IMR-90 (cell line): ENCODE results near the gene FCHSD2. TPM values are rescaled to one million over a fixed set of nuclear protein-coding genes. Genes with fewer than 3 reads are reported as not detected.
A peak's percentile ranks its signal among the peaks of the same experiment; 100 is the strongest.

Experiments
- ATAC-seq: fragments of 200-7000 bp; cut with Tn5 transposase; 2 replicates; pipeline ENCODE4 v1.9.1; 2020; ENCODE audit warnings: low read depth, mild to moderate bottlenecking, moderate library complexity
- BruUV-seq: library from RNA; stranded (reverse); fragments of 400-500 nt; replicated peaks from 2 replicates; lab custom pipeline; 2021; lab: Mats Ljungman, UMichigan
- CTCF ChIA-PET: fragments of 300-600 bp; formaldehyde crosslinking; extraction: SDS; loops from one replicate; lab custom pipeline; 2021; ENCODE audit warnings: antibody characterized with exemption; lab: Yijun Ruan, JAX
- POLR2A ChIA-PET: fragments of 300-600 bp; sonication (Branson Sonifier 250); formaldehyde crosslinking; loops from one replicate; lab custom pipeline; 2022; ENCODE audit warnings: antibody characterized with exemption; ENCODE audit not compliant: unreplicated experiment; lab: Charles Lee
- DNase-seq: peaks from one replicate; pipeline ENCODE4 v3.0.0; 2013
- H2AFZ ChIP-seq: replicated peaks from 2 replicates; pipeline ENCODE3; 2013; ENCODE audit warnings: low read length, mild to moderate bottlenecking; ENCODE audit not compliant: poor library complexity
- H2AK5ac ChIP-seq: 2 replicates; pipeline ENCODE4 v1.6.1; 2013; ENCODE audit warnings: low read depth, low read length, inconsistent platforms
- H2AK9ac ChIP-seq: replicated peaks from 2 replicates; pipeline ENCODE3; 2013; ENCODE audit warnings: mild to moderate bottlenecking, low read depth, low read length, moderate library complexity; ENCODE audit not compliant: poor library complexity
- H2BK120ac ChIP-seq: 2 replicates; pipeline ENCODE4 v1.6.1; 2013; ENCODE audit warnings: low read depth, low read length, inconsistent platforms
- H2BK15ac ChIP-seq: 3 replicates; pipeline ENCODE4 v1.6.1; 2013; ENCODE audit warnings: low read depth, low read length, inconsistent platforms
- H2BK20ac ChIP-seq: 2 replicates; pipeline ENCODE4 v1.6.1; 2013; ENCODE audit warnings: low read depth, mild to moderate bottlenecking, inconsistent platforms, low read length, moderate library complexity
- H2BK5ac ChIP-seq: 2 replicates; pipeline ENCODE4 v1.6.1; 2013; ENCODE audit warnings: mild to moderate bottlenecking, low read depth, low read length, inconsistent platforms; ENCODE audit not compliant: poor library complexity, severe bottlenecking
- H3K14ac ChIP-seq: replicated peaks from 2 replicates; pipeline ENCODE4 v1.6.1; 2013; ENCODE audit warnings: low read depth, low read length, inconsistent platforms
- H3K18ac ChIP-seq: 2 replicates; pipeline ENCODE4 v1.6.1; 2013; ENCODE audit warnings: low read depth, low read length, control low read depth
- H3K23ac ChIP-seq: 2 replicates; pipeline ENCODE4 v1.6.1; 2013; ENCODE audit warnings: low read depth, low read length, inconsistent platforms
- H3K27ac ChIP-seq: 2 replicates; pipeline ENCODE4 v1.5.1; 2013; ENCODE audit warnings: mild to moderate bottlenecking, control low read depth, low read length; ENCODE audit not compliant: insufficient read depth
- H3K27me3 ChIP-seq: 2 replicates; pipeline ENCODE4 v1.6.1; 2013; ENCODE audit warnings: low read length; ENCODE audit not compliant: control insufficient read depth, insufficient read depth
- H3K36me3 ChIP-seq: 2 replicates; pipeline ENCODE4 v1.6.1; 2013; ENCODE audit warnings: low read length, mixed read lengths; ENCODE audit not compliant: control insufficient read depth, insufficient read depth
- H3K4ac ChIP-seq: 2 replicates; pipeline ENCODE4 v1.6.1; 2013; ENCODE audit warnings: low read depth, low read length, inconsistent platforms
- H3K4me1 ChIP-seq: 2 replicates; pipeline ENCODE4 v1.6.1; 2013; ENCODE audit warnings: low read length, mixed read lengths; ENCODE audit not compliant: control insufficient read depth, insufficient read depth
- H3K4me2 ChIP-seq: 2 replicates; pipeline ENCODE4 v1.6.1; 2013; ENCODE audit warnings: low read depth, mild to moderate bottlenecking, control low read depth, low read length, moderate library complexity
- H3K4me3 ChIP-seq: 2 replicates; pipeline ENCODE4 v1.5.1; 2013; ENCODE audit warnings: low read depth, mild to moderate bottlenecking, control low read depth, low read length, moderate library complexity; ENCODE audit not compliant: insufficient read depth
- H3K56ac ChIP-seq: 2 replicates; pipeline ENCODE4 v1.6.1; 2013; ENCODE audit warnings: low read length, inconsistent platforms; ENCODE audit not compliant: insufficient read depth; ENCODE audit errors: extremely low read depth
- H3K79me1 ChIP-seq, 2 experiments: 2 replicates each; pipeline ENCODE4 v1.6.1; 2013; ENCODE audit warnings: low read length in 2 of 2, inconsistent platforms in 1 of 2, low read depth in 1 of 2
- H3K9ac ChIP-seq: 2 replicates; pipeline ENCODE4 v1.6.1; 2013; ENCODE audit warnings: low read depth, low read length, control low read depth
- H3K9me1 ChIP-seq: 2 replicates; pipeline ENCODE4 v1.6.1; 2013; ENCODE audit warnings: low read length, inconsistent platforms; ENCODE audit not compliant: insufficient read depth
- H3K9me3 ChIP-seq: 2 replicates; pipeline ENCODE4 v1.6.1; 2013; ENCODE audit warnings: low read length; ENCODE audit not compliant: control insufficient read depth, insufficient read depth
- H4K20me1 ChIP-seq: 2 replicates; pipeline ENCODE4 v1.6.1; 2013; ENCODE audit warnings: low read length, inconsistent platforms; ENCODE audit not compliant: insufficient read depth
- H4K5ac ChIP-seq: 2 replicates; pipeline ENCODE4 v1.6.1; 2013; ENCODE audit warnings: mild to moderate bottlenecking, low read depth, low read length, control low read depth
- H4K8ac ChIP-seq, 2 experiments: 2 replicates each; pipeline ENCODE4 v1.6.1; 2013; ENCODE audit warnings: low read depth in 2 of 2, low read length in 2 of 2, control low read depth in 1 of 2, inconsistent platforms in 1 of 2
- H4K91ac ChIP-seq: 2 replicates; pipeline ENCODE4 v1.6.1; 2013; ENCODE audit warnings: low read depth, low read length, inconsistent platforms; ENCODE audit not compliant: insufficient read depth
- ELK1 ChIP-seq: fragments of 150-350 bp; IDR thresholded peaks from 2 replicates; pipeline ENCODE4 v1.6.1; 2016; ENCODE audit warnings: low read depth, mild to moderate bottlenecking, low read length, moderate library complexity, borderline replicate concordance
- FOS ChIP-seq: fragments of 150-350 bp; IDR thresholded peaks from 2 replicates; pipeline ENCODE4 v1.6.1; 2016; ENCODE audit warnings: low read depth, low read length
- RAD21 ChIP-seq: IDR thresholded peaks from 2 replicates; pipeline ENCODE4 v1.6.1; 2012; ENCODE audit warnings: low read length, improper control_type of control experiment
- dilution Hi-C: fragments of 300-500 bp; cut with HindIII; formaldehyde crosslinking; loops from one replicate; pipeline ENCODE4 v1.14.3; 2018; ENCODE audit warnings: low sequenced_read_pairs; ENCODE audit not compliant: unreplicated experiment
- in situ Hi-C: fragments of 300-500 bp; cut with MboI; formaldehyde crosslinking; loops from 3 replicates; pipeline ENCODE4 v1.14.3; 2019; ENCODE audit warnings: low sequenced_read_pairs, inconsistent platforms, mixed read lengths
- intact Hi-C: fragments of 100-400 bp; cut with micrococcal nuclease; formaldehyde crosslinking; loops from 2 replicates; pipeline ENCODE4 v1.10.0; 2022
- polyA plus RNA-seq, 3 experiments: library from polyadenylated mRNA; depleted of rRNA; stranded (reverse); fragments of >200 nt; gene quantifications; 2 replicates each; pipeline ENCODE4 v1.2.3, GENCODE V29; 2012; ENCODE audit warnings: low replicate concordance in 1 of 3
- total RNA-seq: library from RNA; depleted of rRNA; stranded (reverse); fragments of >200 nt; gene quantifications from 2 replicates; pipeline ENCODE4 v1.2.3, GENCODE V29; 2012

FCHSD2 gene
- total and polyA plus RNA-seq, 2 of the 4 experiments (the other 2 are of a cell fraction) = 5.9 to 18.7 TPM

GRCh38 chr11:72962717-72963116, 179.4 kb downstream of the FCHSD2 start:
- H3K4me1 ChIP-seq = peaks cover 2% of the 10 kb centered on the region; the same call in 1 of the 2 replicates
- no peak overlapping the region for H3K56ac ChIP-seq
- H3K14ac ChIP-seq = 0 out of 2 replicates have a peak overlapping the region, but pooled peaks have one; percentile 24
- no peak overlapping the region for H2AK9ac ChIP-seq
- dilution Hi-C loops = no loop called here
- H3K4me3 ChIP-seq = no peak overlapping the region
- no peak overlapping the region for H4K5ac ChIP-seq
- H4K20me1 ChIP-seq = no peaks in the 10 kb centered on the region
- H3K79me1 ChIP-seq = peaks cover 0 to 17% of the 10 kb centered on the region in 2 experiments; a peak in 2 of 4 replicates
- DNase-seq (no peak), ATAC-seq (no peak)
- peaks cover 6% of the 10 kb centered on the region; the same call in 1 of the 2 replicates for H3K9me1 ChIP-seq
- intact Hi-C loops = no loop called here
- H3K18ac ChIP-seq = 0 out of 2 replicates have a peak overlapping the region, but pooled peaks have one; percentile 52
- H3K36me3 ChIP-seq = no peaks in the 10 kb centered on the region
- no peaks in the 10 kb centered on the region for H3K9me3 ChIP-seq
- H2BK120ac ChIP-seq = no peak overlapping the region
- no peak overlapping the region for H3K9ac ChIP-seq
- BruUV-seq = no TSS peak
- H4K91ac ChIP-seq = no peak overlapping the region
- POLR2A ChIA-PET = no interaction called here
- in situ Hi-C loops = no loop called here
- no peak for TF ChIP-seq RAD21
- no peak for TF ChIP-seq FOS
- no peak for TF ChIP-seq ELK1
- H2BK20ac ChIP-seq = 0 out of 2 replicates have a peak overlapping the region, but pooled peaks have one; percentile 27
- H2AK5ac ChIP-seq = no peak overlapping the region
- H2BK5ac ChIP-seq = no peak overlapping the region
- H3K27ac ChIP-seq = no peak overlapping the region
- no peak overlapping the region for H3K4me2 ChIP-seq
- no peak overlapping the region for H2AFZ ChIP-seq
- H2BK15ac ChIP-seq = peak overlapping the region; percentile 19; the same call in 2 of the 3 replicates
- no peak overlapping the region for H4K8ac ChIP-seq
- H3K23ac ChIP-seq = no peak overlapping the region
- CTCF ChIA-PET = interaction anchor here (0.6 to 0.7 kb wide), 2 partner anchors 31 to 38 kb away, joined by 4 to 7 read pairs; no protein-coding TSS in a partner anchor
- 0 out of 2 replicates have a peak overlapping the region, but pooled peaks have one; percentile 3 for H3K4ac ChIP-seq
- no peaks in the 10 kb centered on the region for H3K27me3 ChIP-seq
